Vagina (tissue), 2 donors: ENCODE data around the gene PRSS36. TPM values are rescaled to one million over a fixed set of nuclear protein-coding genes. Genes with fewer than 3 reads are reported as not detected.

Experiments
- DNase-seq, 2 donors: peaks; one replicate each; pipeline ENCODE4 v3.0.0-alpha.2; 2017; ENCODE audit errors: extremely low spot score in 2 of 2
- H3K27ac ChIP-seq: fragments of 200-600 bp; sonication (generic); one replicate; pipeline ENCODE4 v1.5.1; 2019
- H3K27me3 ChIP-seq: fragments of 200-600 bp; sonication (generic); one replicate; pipeline ENCODE4 v1.5.1; 2019
- H3K36me3 ChIP-seq, 2 donors: fragments of 200-600 bp; sonication (generic); one replicate each; pipeline ENCODE4 v1.5.1; 2017 to 2019
- H3K4me1 ChIP-seq: fragments of 200-600 bp; sonication (generic); one replicate; pipeline ENCODE4 v1.5.1; 2019
- H3K4me3 ChIP-seq, 2 donors: fragments of 200-600 bp; sonication (generic); 1 replicate in 1 of 2; 2 replicates in 1 of 2; pipeline ENCODE4 v1.5.1; 2016 to 2019
- H3K9me3 ChIP-seq: fragments of 200-600 bp; sonication (generic); one replicate; pipeline ENCODE4 v1.5.1; 2019
- POLR2A ChIP-seq, 2 donors: fragments of 450-650 bp; IDR thresholded peaks; one replicate each; pipeline ENCODE4 v1.6.1; 2017; ENCODE audit warnings: antibody characterized with exemption in 2 of 2, mild to moderate bottlenecking in 2 of 2, moderate library complexity in 2 of 2
- POLR2AphosphoS5 ChIP-seq, 2 donors: sonication (generic); formaldehyde crosslinking; IDR thresholded peaks; one replicate each; pipeline ENCODE4 v1.9.0; 2017; ENCODE audit warnings: antibody characterized with exemption in 2 of 2, mild to moderate bottlenecking in 2 of 2, low read depth in 1 of 2; ENCODE audit not compliant: insufficient read depth in 1 of 2
- intact Hi-C: fragments of 100-400 bp; cut with DNase I; formaldehyde crosslinking; loops from one replicate; pipeline ENCODE4 v1.15.1; 2023
- total RNA-seq: library from RNA; depleted of rRNA; stranded (reverse); fragments of >200 nt; gene quantifications from one replicate; pipeline ENCODE4 v1.2.3, GENCODE V29; 2016
- TF ChIP-seq, protein P1 (sequence below), 3 experiments: fragments of 450-650 bp in 2 of 3; fragments of 200-600 bp in 1 of 3; sonication (generic) in 1 of 3; IDR thresholded peaks; one replicate each; pipeline ENCODE4 v1.5.1; 2017 to 2019; ENCODE audit warnings: antibody characterized with exemption in 3 of 3, mild to moderate bottlenecking in 2 of 3, moderate library complexity in 2 of 3

The PRSS36 gene
- total RNA-seq, 1 donor from 2014 or later, result 1.2 TPM

DNA sequence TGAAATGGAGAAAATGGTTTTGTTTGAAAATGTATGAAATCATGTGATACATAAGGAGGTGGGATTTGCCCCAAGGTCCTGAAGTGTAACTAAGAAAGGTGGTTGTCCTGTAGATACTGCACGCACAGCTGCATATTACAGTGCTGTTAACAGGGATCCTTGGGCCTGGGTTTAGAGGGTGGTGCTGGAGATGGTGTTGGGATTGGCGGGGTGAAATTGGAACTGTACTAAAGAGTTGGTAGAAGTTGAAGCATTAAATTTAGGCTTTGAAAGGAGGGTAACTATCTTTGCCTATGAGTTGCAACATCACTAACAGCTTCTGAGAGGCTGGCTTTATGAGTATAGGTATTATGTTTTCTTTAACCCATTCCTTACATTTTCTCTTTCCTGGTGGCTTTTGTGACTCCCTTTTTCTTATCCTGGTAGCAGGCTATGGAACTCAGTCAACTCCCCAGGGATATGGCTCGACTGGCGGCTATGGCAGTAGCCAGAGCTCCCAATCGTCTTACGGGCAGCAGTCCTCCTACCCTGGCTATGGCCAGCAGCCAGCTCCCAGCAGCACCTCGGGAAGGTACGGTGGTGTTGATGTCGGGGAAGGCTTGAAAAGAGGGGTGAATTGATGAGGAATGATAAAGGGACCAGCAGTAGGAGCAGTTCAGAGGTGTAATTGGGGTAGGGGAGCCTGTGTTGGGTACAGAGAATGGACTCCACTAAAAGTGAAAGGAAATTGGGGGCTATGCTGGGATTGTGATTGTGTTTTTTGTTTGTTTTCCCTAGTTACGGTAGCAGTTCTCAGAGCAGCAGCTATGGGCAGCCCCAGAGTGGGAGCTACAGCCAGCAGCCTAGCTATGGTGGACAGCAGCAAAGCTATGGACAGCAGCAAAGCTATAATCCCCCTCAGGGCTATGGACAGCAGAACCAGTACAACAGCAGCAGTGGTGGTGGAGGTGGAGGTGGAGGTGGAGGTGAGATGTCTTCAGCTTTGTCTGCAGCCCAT is 33.9 kb upstream of the PRSS36 start:
- Histone ChIP-seq H3K4me3 (no peak overlapping the region), H3K9me3 (no peaks in the 10 kb centered on the region), H3K27ac (no peak overlapping the region), H3K27me3 (no peaks in the 10 kb centered on the region), H3K4me1 (peaks cover 42% of the 10 kb centered on the region), H3K36me3 (peaks cover 4 to 65% of the 10 kb centered on the region in 2 donors)
- no peak for DNase-seq
- intact Hi-C loops, result loop anchor here (10.0 kb wide), 1 partner anchor 261 kb away; the partner anchor contains the start of gene ZNF843
- TF ChIP-seq, protein P1, sequence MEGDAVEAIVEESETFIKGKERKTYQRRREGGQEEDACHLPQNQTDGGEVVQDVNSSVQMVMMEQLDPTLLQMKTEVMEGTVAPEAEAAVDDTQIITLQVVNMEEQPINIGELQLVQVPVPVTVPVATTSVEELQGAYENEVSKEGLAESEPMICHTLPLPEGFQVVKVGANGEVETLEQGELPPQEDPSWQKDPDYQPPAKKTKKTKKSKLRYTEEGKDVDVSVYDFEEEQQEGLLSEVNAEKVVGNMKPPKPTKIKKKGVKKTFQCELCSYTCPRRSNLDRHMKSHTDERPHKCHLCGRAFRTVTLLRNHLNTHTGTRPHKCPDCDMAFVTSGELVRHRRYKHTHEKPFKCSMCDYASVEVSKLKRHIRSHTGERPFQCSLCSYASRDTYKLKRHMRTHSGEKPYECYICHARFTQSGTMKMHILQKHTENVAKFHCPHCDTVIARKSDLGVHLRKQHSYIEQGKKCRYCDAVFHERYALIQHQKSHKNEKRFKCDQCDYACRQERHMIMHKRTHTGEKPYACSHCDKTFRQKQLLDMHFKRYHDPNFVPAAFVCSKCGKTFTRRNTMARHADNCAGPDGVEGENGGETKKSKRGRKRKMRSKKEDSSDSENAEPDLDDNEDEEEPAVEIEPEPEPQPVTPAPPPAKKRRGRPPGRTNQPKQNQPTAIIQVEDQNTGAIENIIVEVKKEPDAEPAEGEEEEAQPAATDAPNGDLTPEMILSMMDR (IDR thresholded peaks at IDR 0.05), result no peak
- TF ChIP-seq POLR2AphosphoS5 (IDR thresholded peaks at IDR 0.05; ENCODE audit: insufficient read depth in 1 of 2, low read depth in 1 of 2), result no peak
- no peak for TF ChIP-seq POLR2A (IDR thresholded peaks at IDR 0.05)

DNA sequence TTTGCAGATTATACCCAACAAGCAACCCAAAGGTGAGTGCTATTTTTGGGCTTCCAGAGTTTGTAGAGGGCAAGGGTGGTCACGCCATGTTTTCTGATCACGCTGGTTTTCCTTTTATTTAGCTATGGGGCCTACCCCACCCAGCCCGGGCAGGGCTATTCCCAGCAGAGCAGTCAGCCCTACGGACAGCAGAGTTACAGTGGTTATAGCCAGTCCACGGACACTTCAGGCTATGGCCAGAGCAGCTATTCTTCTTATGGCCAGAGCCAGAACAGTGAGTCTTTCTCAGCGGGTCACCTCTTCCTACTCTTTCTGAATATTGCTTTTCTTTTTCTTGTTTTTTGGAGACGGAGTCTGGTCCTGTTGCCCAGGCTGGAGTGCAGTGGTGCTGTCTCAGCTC is 32.5 kb upstream of the PRSS36 start:
- no peak for TF ChIP-seq POLR2A (IDR thresholded peaks at IDR 0.05)
- TF ChIP-seq, protein P1 (IDR thresholded peaks at IDR 0.05), result no peak
- no peak for TF ChIP-seq POLR2AphosphoS5 (IDR thresholded peaks at IDR 0.05; ENCODE audit: insufficient read depth in 1 of 2, low read depth in 1 of 2)
- DNase-seq, result no peak
- H3K9me3 ChIP-seq, result no peaks in the 10 kb centered on the region
- peak overlapping the region; percentile 73 to 99 for H3K4me3 ChIP-seq
- H3K36me3 ChIP-seq, result peaks cover 0 to 52% of the 10 kb centered on the region in 2 donors
- intact Hi-C loops, result loop anchor here (10.0 kb wide), 1 partner anchor 262 kb away; the partner anchor contains the start of gene ZNF843
- H3K27me3 ChIP-seq, result no peaks in the 10 kb centered on the region
- no peak overlapping the region for H3K27ac ChIP-seq
- H3K4me1 ChIP-seq, result peaks cover 44% of the 10 kb centered on the region

DNA sequence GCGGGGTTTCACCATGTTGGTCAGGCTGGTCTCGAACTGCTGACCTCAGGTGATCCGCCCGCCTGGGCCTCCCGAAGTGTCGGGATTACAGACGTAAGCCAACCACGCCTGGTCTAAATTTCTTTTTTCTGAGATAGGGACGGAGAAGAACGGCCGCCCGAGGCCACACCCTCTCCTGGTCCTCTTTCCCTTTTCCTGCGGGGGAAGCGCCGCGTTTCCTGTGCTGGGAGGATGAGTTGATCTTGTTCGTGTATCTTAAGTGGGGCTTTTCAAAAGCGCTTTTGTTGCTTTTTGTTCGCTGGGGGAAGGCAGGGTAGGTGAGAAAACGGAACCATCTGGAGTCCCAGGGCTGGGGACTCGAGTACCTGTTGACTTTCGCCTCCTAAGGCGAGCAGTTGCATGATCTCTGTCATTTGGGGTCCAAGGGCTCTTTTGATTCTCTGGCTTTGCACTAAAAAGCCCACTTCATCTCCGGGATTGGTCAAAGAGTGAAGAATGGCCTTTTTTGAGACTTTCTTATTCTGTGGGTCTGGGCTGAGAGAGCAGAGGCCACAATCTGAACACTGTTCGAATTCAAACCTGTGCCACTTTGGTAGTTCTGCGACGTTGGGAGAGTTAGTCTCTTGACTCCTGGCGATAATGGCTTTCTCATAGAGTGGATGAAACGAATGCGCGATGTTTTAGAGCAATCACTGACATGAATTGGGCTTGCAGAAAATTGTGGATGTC is 31.4 kb upstream of the PRSS36 start:
- Histone ChIP-seq H3K27ac (peak overlapping the region; percentile 100), H3K9me3 (no peaks in the 10 kb centered on the region), H3K4me3 (peak overlapping the region; percentile 73 to 99), H3K27me3 (no peaks in the 10 kb centered on the region), H3K4me1 (peaks cover 44% of the 10 kb centered on the region), H3K36me3 (peaks cover 0 to 40% of the 10 kb centered on the region in 2 donors)
- TF ChIP-seq POLR2AphosphoS5 (IDR thresholded peaks at IDR 0.05; ENCODE audit: insufficient read depth in 1 of 2, low read depth in 1 of 2), result no peak
- TF ChIP-seq, protein P1 (IDR thresholded peaks at IDR 0.05), result no peak
- no peak for TF ChIP-seq POLR2A (IDR thresholded peaks at IDR 0.05)
- DNase-seq, result no peak
- intact Hi-C loops, result loop anchor here (10.0 kb wide), 1 partner anchor 264 kb away; the partner anchor contains the start of gene ZNF843

DNA sequence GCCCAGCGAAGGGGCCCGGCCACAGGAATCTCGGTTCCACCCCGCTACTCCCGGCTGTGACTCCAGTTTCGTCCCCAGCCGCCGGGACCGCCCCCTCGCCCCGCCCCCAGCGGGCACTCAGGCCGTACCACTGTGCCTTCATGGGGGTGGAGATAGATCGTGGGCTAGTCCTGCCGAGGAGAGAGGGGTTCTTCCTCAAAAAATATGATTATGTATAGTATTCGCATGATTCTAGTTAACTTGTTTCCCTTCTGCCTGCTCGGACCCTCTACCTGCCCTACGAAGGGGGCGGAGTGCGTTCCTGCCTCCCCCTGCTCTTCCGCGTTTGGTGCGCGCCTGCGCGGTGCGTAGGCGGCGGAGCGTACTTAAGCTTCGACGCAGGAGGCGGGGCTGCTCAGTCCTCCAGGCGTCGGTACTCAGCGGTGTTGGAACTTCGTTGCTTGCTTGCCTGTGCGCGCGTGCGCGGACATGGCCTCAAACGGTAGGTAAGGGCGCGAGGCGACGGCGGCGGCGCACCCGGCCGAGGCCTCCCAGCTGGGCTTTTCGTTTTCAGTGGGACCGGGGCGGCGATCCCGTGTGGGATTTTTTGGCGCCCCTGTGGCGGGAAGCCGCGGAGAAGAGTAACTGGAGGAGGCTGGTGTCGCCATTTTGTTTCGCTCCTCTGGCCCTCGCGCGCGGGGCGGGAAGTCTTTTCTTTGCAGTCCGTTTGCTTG is 30.0 kb upstream of the PRSS36 start, which contains the start of gene FUS:
FUS (plus strand) TSS at position 393 of the 713 bp plus-strand sequence; CDS start at position 469, 76 bp downstream.
- DNase-seq, result peak; percentile 94 to 97
- Histone ChIP-seq H3K4me1 (peaks cover 44% of the 10 kb centered on the region), H3K9me3 (no peaks in the 10 kb centered on the region), H3K27me3 (no peaks in the 10 kb centered on the region), H3K4me3 (peak within 1 kb of the TSS; percentile 73 to 99), H3K27ac (peak within 1 kb of the TSS; percentile 100), H3K36me3 (peaks cover 0 to 27% of the 10 kb centered on the region in 2 donors)
- peak; percentile 91 to 100 for TF ChIP-seq POLR2AphosphoS5 (IDR thresholded peaks at IDR 0.05; ENCODE audit: insufficient read depth in 1 of 2, low read depth in 1 of 2)
- TF ChIP-seq, protein P1 (IDR thresholded peaks at IDR 0.05), result peak in 1 of 3 experiments; percentile 19
- peak in 1 of 2 donors; percentile 98 for TF ChIP-seq POLR2A (IDR thresholded peaks at IDR 0.05)
- intact Hi-C loops, result loop anchor here (2.0 to 10.0 kb wide), 2 partner anchors 37 to 265 kb away; partner anchors contain the start of gene ZNF843
